Stimulated activated CD8-positive, alpha-beta memory T cell treated with anti-CD3 and anti-CD28 coated beads, Interleukin-4, amount 100 ng/mL, for 24 hours (primary cell): ENCODE measurements around the gene CDV3.

Experiments
- DNase-seq: peaks from one replicate; pipeline ENCODE4 v3.0.0-alpha.2; 2020; ENCODE audit warnings: low read depth

The CDV3 gene

GRCh38 chr3:133606902-133607301 is 33.4 kb downstream of the CDV3 start:
- no peak for DNase-seq

DNA sequence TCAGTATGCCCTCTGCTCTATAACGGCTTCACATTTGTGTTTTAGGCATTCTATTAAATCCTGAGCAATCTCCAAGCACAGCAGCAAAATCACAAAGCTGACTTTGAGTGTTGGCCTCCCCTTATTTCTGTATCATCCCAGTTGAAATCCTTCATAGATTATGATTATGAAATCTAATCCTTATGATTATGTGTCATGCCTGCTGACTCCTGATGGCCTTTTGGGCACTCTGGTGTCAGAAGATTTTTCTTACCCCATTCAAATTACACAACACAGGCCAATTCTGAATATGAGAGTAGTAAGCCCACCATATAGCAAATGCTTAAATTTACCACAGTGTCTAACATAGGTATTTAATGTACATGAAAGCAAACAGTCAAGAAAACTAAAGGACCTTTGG is 34.3 kb downstream of the CDV3 start:
- DNase-seq: no peak

DNA sequence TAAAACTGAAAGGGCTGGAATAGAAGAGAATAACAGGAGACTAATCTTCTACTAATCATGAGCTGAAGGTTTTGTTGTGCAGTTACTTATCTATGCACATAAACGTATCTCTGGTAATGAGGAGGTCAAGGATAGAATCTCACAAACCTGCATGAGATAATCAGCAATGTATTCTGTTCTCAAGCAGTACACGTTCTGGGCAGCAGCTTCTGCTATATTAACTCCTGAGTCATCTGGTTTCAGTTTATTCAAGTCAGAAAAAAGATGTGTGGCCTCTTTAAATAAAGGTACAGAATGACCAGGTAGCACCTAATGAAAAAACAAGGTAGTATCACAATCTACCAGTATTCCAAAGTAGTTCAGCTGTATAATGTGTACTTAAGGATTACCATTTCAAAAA is 34.9 kb downstream of the CDV3 start:
- no peak for DNase-seq

GRCh38 chr3:133610031-133610430 is 36.5 kb downstream of the CDV3 start:
- DNase-seq: no peak

- no peak for DNase-seq
These were observed 38.0 kb downstream of the CDV3 start for GRCh38 chr3:133611534-133611933.

GRCh38 chr3:133620066-133620784 is 46.7 kb downstream of the CDV3 start:
- no peak for DNase-seq

DNA sequence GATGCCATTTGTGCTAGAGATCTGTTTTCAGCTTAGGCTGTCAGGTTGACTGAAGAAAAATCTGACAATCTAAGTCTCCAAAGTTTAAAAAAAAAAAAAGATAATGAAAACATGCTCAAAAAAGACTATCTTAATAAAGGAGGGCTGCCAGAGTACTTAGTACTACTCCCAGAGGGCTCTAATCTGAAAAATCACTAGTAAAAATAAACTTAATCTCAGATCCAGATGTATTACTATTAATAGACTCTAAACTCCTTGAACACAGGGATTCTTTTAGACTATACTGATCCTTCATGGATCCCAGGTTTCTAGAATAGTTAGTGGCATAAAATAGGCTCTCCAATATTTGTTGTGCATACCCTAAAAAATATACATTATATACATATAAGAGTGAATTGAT is 54.3 kb downstream of the CDV3 start:
- DNase-seq: no peak

DNA sequence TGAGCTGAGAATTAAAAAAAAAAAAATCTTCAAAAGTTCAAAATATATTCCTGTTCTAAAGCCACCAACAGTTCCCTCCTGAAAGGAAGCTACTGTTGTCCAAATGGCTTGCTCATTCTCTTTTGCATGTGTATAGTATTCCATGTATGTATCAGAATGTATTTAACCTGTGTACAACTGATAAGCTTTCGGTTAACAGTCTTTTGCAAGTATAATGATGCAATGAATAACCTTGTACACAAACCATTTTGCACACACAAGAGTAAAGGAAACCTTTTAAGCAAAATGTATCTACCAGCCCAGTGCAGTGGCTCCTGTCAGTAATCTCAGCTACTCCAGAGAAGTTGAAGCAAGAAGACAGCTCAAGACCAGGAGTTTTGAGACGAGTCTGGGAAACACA is 55.7 kb downstream of the CDV3 start:
- no peak for DNase-seq

- no peak for DNase-seq
These were observed 60.0 kb downstream of the CDV3 start for GRCh38 chr3:133633439-133633838.
